MCF 10A (cell line): ENCODE data around the gene SYNGR2. TPM values are rescaled to one million over a fixed set of nuclear protein-coding genes. Genes with fewer than 3 reads are reported as not detected.
"Not testable (repeated sequence)": the region's sequence is repeated elsewhere in the genome, so short reads cannot be mapped to it uniquely, and the experiment has no call there.

Experiments used
- BruUV-seq: library from RNA; stranded (reverse); fragments of 400-500 nt; replicated peaks from 2 replicates; lab custom pipeline; 2021; lab: Mats Ljungman, UMichigan
- CTCF ChIA-PET: fragments of 300-600 bp; sonication (Branson Sonifier 250); formaldehyde crosslinking; extraction: SDS; loops from one replicate; lab custom pipeline; 2021; ENCODE audit warnings: antibody characterized with exemption, inconsistent platforms; lab: Yijun Ruan, JAX
- POLR2A ChIA-PET: fragments of 300-600, 350-650 bp; sonication (Branson Sonifier 250); formaldehyde crosslinking; extraction: SDS; loops from one replicate; lab custom pipeline; 2020; ENCODE audit warnings: antibody characterized with exemption, inconsistent platforms; lab: Yijun Ruan, JAX
- DNase-seq: peaks from one replicate; pipeline ENCODE4 v3.0.0-alpha.2; 2018; ENCODE audit not compliant: unreplicated experiment
- H3K27ac Mint-ChIP-seq: one replicate; pipeline ENCODE4 v1.8.0; 2022; ENCODE audit warnings: mild to moderate bottlenecking, low read depth, mixed read lengths; ENCODE audit not compliant: unreplicated experiment
- H3K27me3 Mint-ChIP-seq: one replicate; pipeline ENCODE4 v1.8.0; 2022; ENCODE audit warnings: mixed read lengths; ENCODE audit not compliant: insufficient read depth, unreplicated experiment
- H3K36me3 Mint-ChIP-seq: one replicate; pipeline ENCODE4 v1.8.0; 2022; ENCODE audit warnings: mild to moderate bottlenecking, moderate library complexity, mixed read lengths; ENCODE audit not compliant: insufficient read depth, unreplicated experiment
- H3K4me1 Mint-ChIP-seq: one replicate; pipeline ENCODE4 v1.8.0; 2022; ENCODE audit warnings: mixed read lengths; ENCODE audit not compliant: insufficient read depth, unreplicated experiment
- H3K4me3 Mint-ChIP-seq: one replicate; pipeline ENCODE4 v1.8.0; 2022; ENCODE audit warnings: mild to moderate bottlenecking, moderate library complexity, mixed read lengths; ENCODE audit not compliant: unreplicated experiment
- H3K9me3 Mint-ChIP-seq: one replicate; pipeline ENCODE4 v1.8.0; 2022; ENCODE audit warnings: mixed read lengths; ENCODE audit not compliant: unreplicated experiment
- CTCF ChIP-seq: fragments of 200-600 bp; IDR thresholded peaks from one replicate; pipeline ENCODE4 v1.8.0; 2022; ENCODE audit warnings: antibody characterized with exemption, mild to moderate bottlenecking; ENCODE audit not compliant: unreplicated experiment
- intact Hi-C: fragments of 100-400 bp; cut with micrococcal nuclease; formaldehyde crosslinking; loops from 2 replicates; pipeline ENCODE4 v1.14.1; 2022
- total RNA-seq: library from RNA; stranded (reverse); gene quantifications from 2 replicates; pipeline ENCODE4 v1.2.3, GENCODE V29; 2022

Gene SYNGR2
- total RNA-seq, 1 experiment from 2014 or later, result 52.2 TPM

- no TSS peak for BruUV-seq
- Mint-ChIP-seq H3K27me3 (no peaks in the 10 kb centered on the region), H3K4me1 (no peaks in the 10 kb centered on the region), H3K27ac (no peak overlapping the region), H3K36me3 (no peaks in the 10 kb centered on the region), H3K9me3 (no peaks in the 10 kb centered on the region), H3K4me3 (no peak overlapping the region)
- ChIA-PET POLR2A (no interaction called here), CTCF (interaction anchor here (1.5 kb wide), 1 partner anchor 10 kb away, joined by 6 read pairs; no protein-coding TSS in a partner anchor)
- DNase-seq, result no peak
- intact Hi-C loops, result no loop called here
- no peak for TF ChIP-seq CTCF
These were observed 2.0 kb upstream of the SYNGR2 start for GRCh38 chr17:78166416-78166815.

GRCh38 chr17:78168903-78169793, 767 bp downstream of the SYNGR2 start:
- H3K36me3 Mint-ChIP-seq, result peaks cover 12% of the 10 kb centered on the region
- H3K27me3 Mint-ChIP-seq, result no peaks in the 10 kb centered on the region
- DNase-seq, result peak; percentile 78
- ChIA-PET CTCF (interaction anchor here (0.9 to 1.4 kb wide), 3 partner anchors 27 to 82 kb away, joined by 3 to 4 read pairs (median 3); no protein-coding TSS in a partner anchor), POLR2A (interaction anchor here (0.6 to 1.6 kb wide), 7 partner anchors 18 to 45 kb away, joined by 3 to 12 read pairs (median 4); partner anchors contain the start of genes AFMID, BIRC5, TK1 and TMC6)
- TF ChIP-seq CTCF, result no peak
- intact Hi-C loops, result no loop called here
- peak overlapping the region; percentile 23 for H3K27ac Mint-ChIP-seq
- BruUV-seq, result no TSS peak
- H3K4me3 Mint-ChIP-seq, result peak overlapping the region; percentile 65
- H3K4me1 Mint-ChIP-seq, result peaks cover 6% of the 10 kb centered on the region
- no peaks in the 10 kb centered on the region for H3K9me3 Mint-ChIP-seq

GRCh38 chr17:78170692-78171590, 2.6 kb downstream of the SYNGR2 start:
- peaks cover 18% of the 10 kb centered on the region for H3K36me3 Mint-ChIP-seq
- H3K27me3 Mint-ChIP-seq, result no peaks in the 10 kb centered on the region
- intact Hi-C loops, result no loop called here
- H3K4me1 Mint-ChIP-seq, result peaks cover 11% of the 10 kb centered on the region
- DNase-seq, result no peak
- POLR2A ChIA-PET, result interaction anchor here (1.1 kb wide), 2 partner anchors 17 to 29 kb away, joined by 3 to 5 read pairs; no protein-coding TSS in a partner anchor
- no TSS peak for BruUV-seq
- no peaks in the 10 kb centered on the region for H3K9me3 Mint-ChIP-seq
- H3K27ac Mint-ChIP-seq, result no peak overlapping the region
- CTCF ChIA-PET, result interaction anchor here (0.6 kb wide), 1 partner anchor 10 kb away, joined by 3 read pairs; no protein-coding TSS in a partner anchor
- TF ChIP-seq CTCF, result no peak
- no peak overlapping the region for H3K4me3 Mint-ChIP-seq

GRCh38 chr17:78171591-78172248, 3.3 kb downstream of the SYNGR2 start:
- intact Hi-C loops, H3K4me3 Mint-ChIP-seq, H3K9me3 Mint-ChIP-seq, H3K27me3 Mint-ChIP-seq, DNase-seq, H3K27ac Mint-ChIP-seq, BruUV-seq: not testable (repeated sequence)
- H3K36me3 Mint-ChIP-seq, result peaks cover 18% of the 10 kb centered on the region
- H3K4me1 Mint-ChIP-seq, result peaks cover 11% of the 10 kb centered on the region
- CTCF ChIA-PET, result interaction anchor here (0.8 kb wide), 1 partner anchor 58 kb away, joined by 3 read pairs; no protein-coding TSS in a partner anchor
- POLR2A ChIA-PET, result interaction anchor here (1.1 kb wide), 2 partner anchors 16 to 30 kb away, joined by 3 to 5 read pairs; no protein-coding TSS in a partner anchor
